Activated B cell treated with CpG ODN at 0.5 μM for 24 hours (primary cell): ENCODE measurements around the gene TUBA4A. TPM values are rescaled to one million over a fixed set of nuclear protein-coding genes. Genes with fewer than 3 reads are reported as not detected.

Experiments used
- ATAC-seq: fragments of 200-7000 bp; cut with Tn5 transposase; one replicate; pipeline ENCODE4 v1.10.0; 2021; ENCODE audit warnings: low read depth, mild to moderate bottlenecking, moderate library complexity
- CTCF ChIA-PET: fragments of 350-600 bp; sonication (Branson Sonifier 250); formaldehyde crosslinking; loops from one replicate; lab custom pipeline; 2021; ENCODE audit warnings: antibody characterized with exemption; lab: Charles Lee
- POLR2A ChIA-PET: fragments of 350-600 bp; sonication (Branson Sonifier 250); formaldehyde crosslinking; loops from one replicate; lab custom pipeline; 2021; ENCODE audit warnings: antibody characterized with exemption; lab: Charles Lee
- DNase-seq: peaks from one replicate; pipeline ENCODE4 v3.0.0; 2022
- H3K27ac Mint-ChIP-seq: one replicate; pipeline ENCODE4 v1.8.0; 2020; ENCODE audit warnings: mixed read lengths
- H3K27me3 Mint-ChIP-seq: one replicate; pipeline ENCODE4 v1.8.0; 2021; ENCODE audit warnings: mixed read lengths
- H3K36me3 Mint-ChIP-seq: one replicate; pipeline ENCODE4 v1.8.0; 2021; ENCODE audit warnings: low read depth, mixed read lengths
- H3K4me1 Mint-ChIP-seq: one replicate; pipeline ENCODE4 v1.8.0; 2021; ENCODE audit warnings: mixed read lengths
- H3K4me3 Mint-ChIP-seq: one replicate; pipeline ENCODE4 v1.8.0; 2020; ENCODE audit warnings: mild to moderate bottlenecking, mixed read lengths
- H3K9me3 Mint-ChIP-seq: one replicate; pipeline ENCODE4 v1.8.0; 2020; ENCODE audit warnings: mixed read lengths
- CTCF ChIP-seq: fragments of 200-600 bp; IDR thresholded peaks from one replicate; pipeline ENCODE4 v1.8.0; 2022; ENCODE audit warnings: antibody characterized with exemption, mild to moderate bottlenecking
- intact Hi-C: fragments of 100-400 bp; cut with micrococcal nuclease; formaldehyde crosslinking; loops from one replicate; pipeline ENCODE4 v1.15.1; 2024
- total RNA-seq: library from RNA; stranded (reverse); gene quantifications from 2 replicates; pipeline ENCODE4 v1.2.3, GENCODE V29; 2022

Gene TUBA4A
- total RNA-seq, 1 donor from 2014 or later, result 184 TPM

- DNase-seq (peak; percentile 84), ATAC-seq (peak; percentile 70)
- peak; percentile 67 for TF ChIP-seq CTCF
- ChIA-PET POLR2A (interaction anchor here (10.1 kb wide), 1 partner anchor 19 kb away, joined by 138 read pairs; the partner anchor contains the start of gene DNAJB2), CTCF (interaction anchor here (0.7 to 4.6 kb wide), 9 partner anchors 12 to 241 kb away, joined by 3 to 43 read pairs (median 5); partner anchors contain the start of genes CNPPD1, DNAJB2 and NHEJ1)
- no peaks in the 10 kb centered on the region for H3K9me3 Mint-ChIP-seq
- peaks cover 22% of the 10 kb centered on the region for H3K4me1 Mint-ChIP-seq
- no peak overlapping the region for H3K4me3 Mint-ChIP-seq
- H3K27ac Mint-ChIP-seq, result no peak overlapping the region
- peaks cover 33% of the 10 kb centered on the region for H3K27me3 Mint-ChIP-seq
- intact Hi-C loops, result loop anchor here (1.0 to 5.0 kb wide), 6 partner anchors 123 to 447 kb away; partner anchors contain the start of genes CNPPD1 and NHEJ1
- H3K36me3 Mint-ChIP-seq, result no peaks in the 10 kb centered on the region
Observed at GRCh38 chr2:219298759-219299371, 45.1 kb upstream of the TUBA4A start.

GRCh38 chr2:219297766-219298456 is 44.2 kb upstream of the TUBA4A start:
- ChIA-PET POLR2A (interaction anchor here (0.5 to 10.1 kb wide), 2 partner anchors 18 to 45 kb away, joined by 5 to 138 read pairs; partner anchors contain the start of gene DNAJB2), CTCF (interaction anchor here (0.7 to 4.6 kb wide), 10 partner anchors 17 to 240 kb away, joined by 3 to 43 read pairs (median 4); partner anchors contain the start of genes ANKZF1, ATG9A, CNPPD1 and DNAJB2)
- H3K27ac Mint-ChIP-seq, result no peak overlapping the region
- no peak overlapping the region for H3K4me3 Mint-ChIP-seq
- H3K4me1 Mint-ChIP-seq, result peaks cover 24% of the 10 kb centered on the region
- ATAC-seq, result no peak
- intact Hi-C loops, result loop anchor here (1.0 to 5.0 kb wide), 6 partner anchors 122 to 446 kb away; partner anchors contain the start of genes CNPPD1 and NHEJ1
- no peaks in the 10 kb centered on the region for H3K36me3 Mint-ChIP-seq
- no peaks in the 10 kb centered on the region for H3K9me3 Mint-ChIP-seq
- no peak for TF ChIP-seq CTCF
- no peak for DNase-seq
- H3K27me3 Mint-ChIP-seq, result peaks cover 24% of the 10 kb centered on the region

GRCh38 chr2:219296631-219297391 is 43.1 kb upstream of the TUBA4A start:
- ChIA-PET POLR2A (interaction anchor here (1.9 to 10.1 kb wide), 3 partner anchors 17 to 126 kb away, joined by 10 to 138 read pairs (median 36); partner anchors contain the start of genes CNPPD1 and DNAJB2), CTCF (interaction anchor here (0.9 to 6.2 kb wide), 6 partner anchors 16 to 138 kb away, joined by 3 to 155 read pairs (median 5); partner anchors contain the start of genes ANKZF1, ATG9A, DNAJB2 and NHEJ1)
- intact Hi-C loops, result loop anchor here (5.0 kb wide), 1 partner anchor 445 kb away; no protein-coding TSS in a partner anchor

GRCh38 chr2:219296142-219296541 is 42.4 kb upstream of the TUBA4A start:
- Mint-ChIP-seq H3K9me3 (no peaks in the 10 kb centered on the region), H3K36me3 (no peaks in the 10 kb centered on the region), H3K4me1 (peaks cover 24% of the 10 kb centered on the region), H3K27me3 (peaks cover 11% of the 10 kb centered on the region), H3K4me3 (no peak overlapping the region), H3K27ac (no peak overlapping the region)
- DNase-seq, result no peak
- CTCF ChIA-PET, result interaction anchor here (1.3 to 6.2 kb wide), 9 partner anchors 15 to 138 kb away, joined by 3 to 155 read pairs (median 30); partner anchors contain the start of genes ABCB6, CNPPD1, DNAJB2 and GLB1L
- no peak for TF ChIP-seq CTCF
- intact Hi-C loops, result loop anchor here (5.0 kb wide), 1 partner anchor 444 kb away; no protein-coding TSS in a partner anchor
- no peak for ATAC-seq
- POLR2A ChIA-PET, result interaction anchor here (1.7 to 10.1 kb wide), 7 partner anchors 17 to 125 kb away, joined by 3 to 138 read pairs (median 26); partner anchors contain the start of genes CNPPD1, DNAJB2, GLB1L and STK16

More at GRCh38 chr2:219296631-219297391, 43.1 kb upstream of the TUBA4A start:
- TF ChIP-seq CTCF, result no peak
- H3K27ac Mint-ChIP-seq, result no peak overlapping the region
- no peak overlapping the region for H3K4me3 Mint-ChIP-seq
- H3K4me1 Mint-ChIP-seq, result peaks cover 24% of the 10 kb centered on the region
- H3K9me3 Mint-ChIP-seq, result no peaks in the 10 kb centered on the region
- peaks cover 17% of the 10 kb centered on the region for H3K27me3 Mint-ChIP-seq
- ATAC-seq (no peak), DNase-seq (no peak)
- H3K36me3 Mint-ChIP-seq, result no peaks in the 10 kb centered on the region
